ENCODE results near the gene RANBP9.

Gene RANBP9

GRCh38 chr6:13643125-13643524 lies 68.5 kb downstream of the RANBP9 start:
- no peaks in the 10 kb centered on the region for H3K27me3 ChIP-seq (ENCODE audit: insufficient read depth, low read depth, severe bottlenecking)
- H3K9me3 ChIP-seq (ENCODE audit: severe bottlenecking), result no peaks in the 10 kb centered on the region
- H3K4me3 ChIP-seq (ENCODE audit: low read depth, low read length), result no peak overlapping the region
- TF ChIP-seq CTCF (IDR thresholded peaks at IDR 0.05; ENCODE audit: low read depth, low read length), result no peak
- DNase-seq, result no peak
- peaks cover 26% of the 10 kb centered on the region for H3K36me3 ChIP-seq
- H3K27ac ChIP-seq, result no peak overlapping the region

GRCh38 chr6:13641315-13641714 lies 70.3 kb downstream of the RANBP9 start:
- Histone ChIP-seq H3K9me3 (ENCODE audit: severe bottlenecking) (no peaks in the 10 kb centered on the region), H3K27me3 (ENCODE audit: insufficient read depth, low read depth, severe bottlenecking) (no peaks in the 10 kb centered on the region), H3K36me3 (peaks cover 35% of the 10 kb centered on the region), H3K27ac (no peak overlapping the region), H3K4me3 (ENCODE audit: low read depth, low read length) (no peak overlapping the region)
- no peak for DNase-seq
- TF ChIP-seq CTCF (IDR thresholded peaks at IDR 0.05; ENCODE audit: low read depth, low read length), result no peak

- peaks cover 40% of the 10 kb centered on the region for H3K36me3 ChIP-seq
- no peaks in the 10 kb centered on the region for H3K27me3 ChIP-seq (ENCODE audit: insufficient read depth, low read depth, severe bottlenecking)
- no peak overlapping the region for H3K4me3 ChIP-seq (ENCODE audit: low read depth, low read length)
- H3K27ac ChIP-seq, result no peak overlapping the region
- no peak for TF ChIP-seq CTCF (IDR thresholded peaks at IDR 0.05; ENCODE audit: low read depth, low read length)
- H3K9me3 ChIP-seq (ENCODE audit: severe bottlenecking), result no peaks in the 10 kb centered on the region
- DNase-seq, result no peak
These were observed 73.0 kb downstream of the RANBP9 start for GRCh38 chr6:13638626-13639025.

- Histone ChIP-seq H3K4me3 (ENCODE audit: low read depth, low read length) (no peak overlapping the region), H3K27me3 (ENCODE audit: insufficient read depth, low read depth, severe bottlenecking) (no peaks in the 10 kb centered on the region), H3K27ac (no peak overlapping the region), H3K36me3 (peaks cover 41% of the 10 kb centered on the region), H3K9me3 (ENCODE audit: severe bottlenecking) (no peaks in the 10 kb centered on the region)
- DNase-seq, result no peak
- no peak for TF ChIP-seq CTCF (IDR thresholded peaks at IDR 0.05; ENCODE audit: low read depth, low read length)
These were observed 73.6 kb downstream of the RANBP9 start for GRCh38 chr6:13638014-13638413.

- TF ChIP-seq CTCF (IDR thresholded peaks at IDR 0.05; ENCODE audit: low read depth, low read length), result no peak
- H3K27ac ChIP-seq, result no peak overlapping the region
- no peak for DNase-seq
- H3K9me3 ChIP-seq (ENCODE audit: severe bottlenecking), result no peaks in the 10 kb centered on the region
- H3K4me3 ChIP-seq (ENCODE audit: low read depth, low read length), result no peak overlapping the region
- H3K27me3 ChIP-seq (ENCODE audit: insufficient read depth, low read depth, severe bottlenecking), result no peaks in the 10 kb centered on the region
- peaks cover 45% of the 10 kb centered on the region for H3K36me3 ChIP-seq
These were observed 75.5 kb downstream of the RANBP9 start for GRCh38 chr6:13635948-13636658.

GRCh38 chr6:13633343-13633742 lies 78.3 kb downstream of the RANBP9 start:
- H3K27ac ChIP-seq, result no peak overlapping the region
- peaks cover 50% of the 10 kb centered on the region for H3K36me3 ChIP-seq

More at GRCh38 chr6:13633343-13633742, 78.3 kb downstream of the RANBP9 start:
- H3K27me3 ChIP-seq (ENCODE audit: insufficient read depth, low read depth, severe bottlenecking), result no peaks in the 10 kb centered on the region
- H3K4me3 ChIP-seq (ENCODE audit: low read depth, low read length), result no peak overlapping the region
- TF ChIP-seq CTCF (IDR thresholded peaks at IDR 0.05; ENCODE audit: low read depth, low read length), result no peak
- no peak for DNase-seq
- no peaks in the 10 kb centered on the region for H3K9me3 ChIP-seq (ENCODE audit: severe bottlenecking)

Data from WERI-Rb-1 (cell line).